Measurements from ENCODE around the gene AP1S1. TPM values are rescaled to one million over a fixed set of nuclear protein-coding genes. Genes with fewer than 3 reads are reported as not detected.

The AP1S1 gene
- total and polyA plus RNA-seq, 2 donors (not counting 3 experiments of a cell fraction or from before 2014, with no cell fraction given), result 93.3 to 106 TPM

- dilution Hi-C loops (cut with MboI; ENCODE audit: extremely low pct_ligation_motif_present, low sequenced_read_pairs) (no loop called here), intact Hi-C loops (cut with micrococcal nuclease) (loop anchor here (1.0 kb wide), 1 partner anchor 9 kb away; no protein-coding TSS in a partner anchor)
- no peak for TF ChIP-seq FOS (IDR thresholded peaks at IDR 0.05; ENCODE audit: borderline replicate concordance, insufficient read depth, low read length)
- peak; percentile 9 for TF ChIP-seq POLR2AphosphoS5 (IDR thresholded peaks at IDR 0.05; ENCODE audit: insufficient read depth, low read depth, low read length)
- BruUV-seq (replicated peaks), result no TSS peak
- peaks cover 8% of the 10 kb centered on the region for H3K79me2 ChIP-seq (ENCODE audit: control insufficient read depth, insufficient read depth, low read length)
- H3K27ac ChIP-seq (ENCODE audit: insufficient read depth, low read depth, low read length), result peak overlapping the region; percentile 94
- CTCF ChIA-PET, result interaction anchor here (1.2 to 1.9 kb wide), 7 partner anchors 8 to 31 kb away, joined by 3 to 10 read pairs (median 5); partner anchors contain the start of gene SERPINE1
- H3K9me1 ChIP-seq (replicated peaks; ENCODE audit: control insufficient read depth, extremely low read depth, insufficient read depth, low read length), result no peaks in the 10 kb centered on the region
- no peak overlapping the region for H2AFZ ChIP-seq (ENCODE audit: low read depth, low read length)
- peaks cover 59% of the 10 kb centered on the region for H3K4me1 ChIP-seq (ENCODE audit: control insufficient read depth, extremely low read depth, insufficient read depth, low read length)
- H3K4me3 ChIP-seq (replicated peaks in 1 of 3; ENCODE audit: insufficient read depth in 1 of 3, low read depth in 1 of 3, low read length in 3 of 3), result no peak overlapping the region
- H3K27me3 ChIP-seq (ENCODE audit: control insufficient read depth in 2 of 2, insufficient read depth in 2 of 2, low read length in 2 of 2), result no peaks in the 10 kb centered on the region
- peak overlapping the region; percentile 31 for H3K4me2 ChIP-seq (ENCODE audit: insufficient read depth, low read length)
- H3K9ac ChIP-seq (replicated peaks; ENCODE audit: extremely low read depth, insufficient read depth, low read length), result peak overlapping the region; percentile 85
- DNase-seq (ENCODE audit: low read depth, low spot score) (peak; percentile 60), FAIRE-seq (peak; percentile 43)
- POLR2A ChIA-PET, result interaction anchor here (1.5 to 8.8 kb wide), 5 partner anchors 9 to 28 kb away, joined by 3 to 132 read pairs (median 15); partner anchors contain the start of gene SERPINE1
- no peaks in the 10 kb centered on the region for H3K36me3 ChIP-seq (ENCODE audit: control insufficient read depth in 2 of 2, extremely low read depth in 1 of 2, insufficient read depth in 2 of 2, low read length in 2 of 2)
- H4K20me1 ChIP-seq (replicated peaks; ENCODE audit: control insufficient read depth, extremely low read depth, insufficient read depth, low read length), result no peaks in the 10 kb centered on the region
- H3K9me3 ChIP-seq (replicated peaks; ENCODE audit: control insufficient read depth, insufficient read depth, low read length), result no peaks in the 10 kb centered on the region
These were observed 45.3 kb upstream of the AP1S1 start for GRCh38 chr7:101108961-101109360.

GRCh38 chr7:101109368-101109767, 44.9 kb upstream of the AP1S1 start:
- Histone ChIP-seq H3K9me1 (replicated peaks; ENCODE audit: control insufficient read depth, extremely low read depth, insufficient read depth, low read length) (no peaks in the 10 kb centered on the region), H3K4me3 (replicated peaks in 1 of 3; ENCODE audit: insufficient read depth in 1 of 3, low read depth in 1 of 3, low read length in 3 of 3) (no peak overlapping the region), H3K27ac (ENCODE audit: insufficient read depth, low read depth, low read length) (peak overlapping the region; percentile 94), H3K4me1 (ENCODE audit: control insufficient read depth, extremely low read depth, insufficient read depth, low read length) (peaks cover 59% of the 10 kb centered on the region), H3K9me3 (replicated peaks; ENCODE audit: control insufficient read depth, insufficient read depth, low read length) (no peaks in the 10 kb centered on the region), H3K79me2 (ENCODE audit: control insufficient read depth, insufficient read depth, low read length) (peaks cover 8% of the 10 kb centered on the region), H3K4me2 (ENCODE audit: insufficient read depth, low read length) (no peak overlapping the region), H2AFZ (ENCODE audit: low read depth, low read length) (no peak overlapping the region), H3K27me3 (ENCODE audit: control insufficient read depth in 2 of 2, insufficient read depth in 2 of 2, low read length in 2 of 2) (no peaks in the 10 kb centered on the region), H4K20me1 (replicated peaks; ENCODE audit: control insufficient read depth, extremely low read depth, insufficient read depth, low read length) (no peaks in the 10 kb centered on the region), H3K9ac (replicated peaks; ENCODE audit: extremely low read depth, insufficient read depth, low read length) (peak overlapping the region; percentile 85), H3K36me3 (ENCODE audit: control insufficient read depth in 2 of 2, extremely low read depth in 1 of 2, insufficient read depth in 2 of 2, low read length in 2 of 2) (no peaks in the 10 kb centered on the region)
- CTCF ChIA-PET, result interaction anchor here (1.2 to 1.9 kb wide), 7 partner anchors 8 to 32 kb away, joined by 3 to 10 read pairs (median 5); partner anchors contain the start of gene SERPINE1
- POLR2A ChIA-PET, result interaction anchor here (1.5 to 8.8 kb wide), 5 partner anchors 9 to 28 kb away, joined by 3 to 132 read pairs (median 15); partner anchors contain the start of gene SERPINE1
- DNase-seq (ENCODE audit: low read depth, low spot score) (no peak), FAIRE-seq (no peak)
- no peak for TF ChIP-seq FOS (IDR thresholded peaks at IDR 0.05; ENCODE audit: borderline replicate concordance, insufficient read depth, low read length)
- TF ChIP-seq, protein P1, sequence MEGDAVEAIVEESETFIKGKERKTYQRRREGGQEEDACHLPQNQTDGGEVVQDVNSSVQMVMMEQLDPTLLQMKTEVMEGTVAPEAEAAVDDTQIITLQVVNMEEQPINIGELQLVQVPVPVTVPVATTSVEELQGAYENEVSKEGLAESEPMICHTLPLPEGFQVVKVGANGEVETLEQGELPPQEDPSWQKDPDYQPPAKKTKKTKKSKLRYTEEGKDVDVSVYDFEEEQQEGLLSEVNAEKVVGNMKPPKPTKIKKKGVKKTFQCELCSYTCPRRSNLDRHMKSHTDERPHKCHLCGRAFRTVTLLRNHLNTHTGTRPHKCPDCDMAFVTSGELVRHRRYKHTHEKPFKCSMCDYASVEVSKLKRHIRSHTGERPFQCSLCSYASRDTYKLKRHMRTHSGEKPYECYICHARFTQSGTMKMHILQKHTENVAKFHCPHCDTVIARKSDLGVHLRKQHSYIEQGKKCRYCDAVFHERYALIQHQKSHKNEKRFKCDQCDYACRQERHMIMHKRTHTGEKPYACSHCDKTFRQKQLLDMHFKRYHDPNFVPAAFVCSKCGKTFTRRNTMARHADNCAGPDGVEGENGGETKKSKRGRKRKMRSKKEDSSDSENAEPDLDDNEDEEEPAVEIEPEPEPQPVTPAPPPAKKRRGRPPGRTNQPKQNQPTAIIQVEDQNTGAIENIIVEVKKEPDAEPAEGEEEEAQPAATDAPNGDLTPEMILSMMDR (IDR thresholded peaks at IDR 0.05; ENCODE audit: extremely low read depth in 1 of 2, insufficient read depth in 1 of 2, low read depth in 1 of 2, low read length in 2 of 2), result no peak
- no peak for TF ChIP-seq GATA2 (IDR thresholded peaks at IDR 0.05; ENCODE audit: insufficient read depth, insufficient read length, low read depth, low read length)
- TF ChIP-seq POLR2AphosphoS5 (IDR thresholded peaks at IDR 0.05; ENCODE audit: insufficient read depth, low read depth, low read length), result no peak
- TF ChIP-seq EZH2 (IDR thresholded peaks at IDR 0.05; ENCODE audit: borderline replicate concordance, low read depth, low read length, severe bottlenecking), result no peak
- no peak for TF ChIP-seq POLR2A (IDR thresholded peaks at IDR 0.05; ENCODE audit: low read depth, low read length)
- TF ChIP-seq, protein P2, sequence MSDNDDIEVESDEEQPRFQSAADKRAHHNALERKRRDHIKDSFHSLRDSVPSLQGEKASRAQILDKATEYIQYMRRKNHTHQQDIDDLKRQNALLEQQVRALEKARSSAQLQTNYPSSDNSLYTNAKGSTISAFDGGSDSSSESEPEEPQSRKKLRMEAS (IDR thresholded peaks at IDR 0.05; ENCODE audit: insufficient read depth, insufficient read length), result no peak
- no peak for TF ChIP-seq JUN (IDR thresholded peaks at IDR 0.05; ENCODE audit: borderline replicate concordance, insufficient read depth, insufficient read length, low read depth)
- no peak for TF ChIP-seq MYC (IDR thresholded peaks at IDR 0.05; ENCODE audit: low read depth, low read length)
- BruUV-seq (replicated peaks), result no TSS peak
- intact Hi-C loops (cut with micrococcal nuclease), result no loop called here
- dilution Hi-C loops (cut with MboI; ENCODE audit: extremely low pct_ligation_motif_present, low sequenced_read_pairs), result no loop called here

Data from endothelial cell of umbilical vein (primary cell).